Loucy (cell line): ENCODE data around the gene ZNF121.

Experiments used
- CTCF ChIP-seq: fragments of 200-600 bp; sonication (generic); conservative IDR thresholded peaks from 2 replicates; pipeline ENCODE4 v1.5.1; 2014; ENCODE audit warnings: mild to moderate bottlenecking, antibody characterized with exemption, low read length
- EZH2phosphoT487 ChIP-seq: fragments of 200-600 bp; IDR thresholded peaks from 2 replicates; pipeline ENCODE4 v1.6.1; 2018; ENCODE audit warnings: antibody characterized with exemption, mild to moderate bottlenecking, moderate library complexity, borderline replicate concordance

GRCh38 chr19:9566729-9567128, 17.6 kb downstream of the ZNF121 start:
- peak; percentile 39 for TF ChIP-seq CTCF
- TF ChIP-seq EZH2phosphoT487, result no peak
